Jurkat, Clone E6-1 (cell line): Measurements from ENCODE around the gene PLCG1.

Source experiments
- DNase-seq: peaks from one replicate; pipeline ENCODE4 v3.0.0-alpha.2; 2011; ENCODE audit warnings: low read depth, low spot score
- H3K4me3 ChIP-seq: 2 replicates; pipeline ENCODE4 v1.5.1; 2011; ENCODE audit warnings: mild to moderate bottlenecking, low read length, control low read depth, moderate library complexity

The PLCG1 gene

DNA sequence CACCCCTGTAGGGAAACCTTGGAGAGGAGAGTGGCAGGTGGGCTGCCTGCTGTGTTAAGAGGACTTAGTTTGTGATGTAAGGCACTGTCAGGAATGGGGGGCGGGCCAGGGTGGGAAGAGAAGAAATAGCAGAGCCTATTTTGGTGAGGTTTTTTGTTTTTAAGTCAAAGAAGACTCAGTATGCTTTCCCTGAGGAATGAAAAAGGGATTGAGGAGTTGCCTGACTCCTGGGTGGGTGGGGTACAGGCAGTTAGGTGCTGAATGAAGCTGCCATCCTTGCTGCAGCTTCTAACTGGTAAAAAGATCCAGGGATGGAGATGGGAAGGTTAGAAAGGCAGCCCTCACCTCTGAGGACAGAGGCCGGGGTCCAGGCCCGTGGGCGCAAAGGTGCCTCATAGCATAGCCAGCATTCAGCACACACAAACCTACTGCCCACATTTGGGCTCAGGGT is 37.9 kb downstream of the PLCG1 start:
- no peak overlapping the region for H3K4me3 ChIP-seq
- no peak for DNase-seq

DNA sequence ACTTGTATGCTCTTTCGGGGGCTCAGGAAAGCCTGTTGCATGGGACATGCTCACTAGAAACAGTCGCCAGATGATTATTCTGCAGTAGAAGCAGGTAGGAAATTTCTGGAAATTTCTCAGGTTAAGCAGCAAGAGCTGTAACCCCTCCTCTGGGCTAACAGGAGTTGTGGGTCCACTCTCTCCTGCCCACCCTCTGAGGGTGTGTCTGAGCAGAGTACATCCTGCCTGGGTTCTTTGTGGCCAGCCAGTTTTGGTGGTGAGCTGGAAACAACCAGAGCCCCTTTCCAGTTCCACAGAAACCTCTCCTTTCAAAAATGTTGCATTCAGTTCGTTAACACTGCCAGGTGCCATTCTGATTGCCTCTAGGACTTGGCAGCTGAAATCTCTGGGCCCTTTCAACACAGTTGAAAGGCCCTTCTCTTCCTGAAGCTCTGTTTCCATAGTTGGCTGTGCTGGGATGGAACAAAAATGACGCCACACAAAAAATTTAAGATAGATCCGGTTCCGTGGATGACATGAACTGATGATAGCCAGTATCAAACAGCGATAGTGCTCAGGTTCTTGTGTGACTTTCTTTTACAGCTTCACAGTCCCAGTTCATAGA is 38.5 kb downstream of the PLCG1 start:
- DNase-seq: no peak
- no peak overlapping the region for H3K4me3 ChIP-seq

DNA sequence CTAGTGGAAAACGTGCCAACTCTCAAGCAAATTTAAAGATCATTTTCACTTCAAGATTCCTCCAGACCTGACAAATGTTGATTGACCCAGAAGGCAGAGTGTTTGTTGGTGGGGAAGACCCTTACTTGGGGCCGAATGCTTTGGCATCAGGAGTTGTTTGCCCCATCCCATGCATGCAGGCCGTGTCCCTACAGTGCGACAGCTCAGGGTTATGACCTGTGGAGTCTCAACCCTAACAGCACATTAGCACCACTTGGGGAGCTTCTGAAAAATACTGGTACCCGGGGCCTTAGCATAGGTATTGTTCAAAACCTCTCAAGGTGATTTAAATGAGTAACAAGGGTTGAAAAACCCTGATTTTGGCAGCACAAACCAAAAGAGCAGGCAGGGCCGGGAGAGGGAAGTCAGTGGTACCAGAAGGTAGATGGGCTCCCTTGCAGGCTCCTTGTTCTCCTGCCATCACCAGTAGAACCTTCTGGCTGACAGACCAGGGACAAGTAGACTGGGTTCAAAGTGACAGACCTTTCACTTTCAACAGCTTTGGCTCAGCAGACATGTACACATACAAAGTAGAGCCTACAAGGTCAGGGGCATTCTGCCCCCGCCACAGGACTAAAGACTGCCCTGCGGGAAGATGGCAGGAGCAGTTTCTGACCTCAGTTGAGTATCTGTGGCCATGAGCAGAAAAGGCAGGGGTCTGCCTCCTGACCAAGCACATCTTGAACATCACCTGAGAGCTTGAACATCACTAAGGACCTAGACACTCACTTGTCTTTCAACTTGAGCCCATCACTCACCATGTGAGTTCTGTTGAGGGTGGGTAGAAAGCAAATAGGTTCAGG is 39.6 kb downstream of the PLCG1 start:
- DNase-seq: no peak

DNA sequence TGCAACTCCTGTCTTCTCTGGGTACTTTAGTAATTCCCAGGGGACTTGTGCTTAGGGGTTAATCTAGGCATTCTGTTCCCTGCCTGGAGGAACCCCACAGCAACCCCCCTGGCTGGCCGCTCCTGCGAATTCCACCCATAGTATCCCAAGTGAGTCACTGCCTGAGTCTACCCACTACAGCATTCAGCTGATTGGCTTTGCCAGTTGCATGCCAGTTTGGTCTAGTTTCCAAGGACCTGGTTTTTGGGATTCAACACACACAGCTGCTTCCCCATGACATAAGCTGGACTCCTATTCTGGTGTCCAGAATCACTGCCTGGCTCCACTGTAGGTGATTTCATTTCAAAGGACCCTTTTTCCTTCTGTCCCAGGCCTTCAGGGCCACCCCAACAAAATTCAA is 40.3 kb downstream of the PLCG1 start:
- no peak for DNase-seq
- H3K4me3 ChIP-seq: no peak overlapping the region

More for the DNA sequence above, 39.6 kb downstream of the PLCG1 start:
- no peak overlapping the region for H3K4me3 ChIP-seq

DNA sequence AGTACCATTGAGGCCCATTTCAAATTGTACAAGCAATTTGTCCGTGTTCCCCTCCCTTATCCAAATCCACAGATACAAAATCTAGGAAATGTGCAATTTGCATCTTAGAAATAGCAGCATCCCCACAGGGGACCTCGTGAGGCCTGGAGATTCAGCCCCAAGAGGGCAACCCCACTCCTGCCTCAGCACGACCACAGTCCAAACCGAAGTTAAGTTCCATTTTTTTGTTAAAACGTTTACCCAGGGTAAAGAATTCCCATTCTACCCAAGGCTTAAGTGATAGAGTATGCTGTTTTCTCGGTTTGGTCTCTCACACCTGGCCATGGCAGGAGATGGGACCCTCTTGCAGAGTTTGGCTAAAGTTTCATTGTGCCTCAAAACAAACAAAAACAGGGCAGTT is 41.2 kb downstream of the PLCG1 start:
- DNase-seq: no peak

DNA sequence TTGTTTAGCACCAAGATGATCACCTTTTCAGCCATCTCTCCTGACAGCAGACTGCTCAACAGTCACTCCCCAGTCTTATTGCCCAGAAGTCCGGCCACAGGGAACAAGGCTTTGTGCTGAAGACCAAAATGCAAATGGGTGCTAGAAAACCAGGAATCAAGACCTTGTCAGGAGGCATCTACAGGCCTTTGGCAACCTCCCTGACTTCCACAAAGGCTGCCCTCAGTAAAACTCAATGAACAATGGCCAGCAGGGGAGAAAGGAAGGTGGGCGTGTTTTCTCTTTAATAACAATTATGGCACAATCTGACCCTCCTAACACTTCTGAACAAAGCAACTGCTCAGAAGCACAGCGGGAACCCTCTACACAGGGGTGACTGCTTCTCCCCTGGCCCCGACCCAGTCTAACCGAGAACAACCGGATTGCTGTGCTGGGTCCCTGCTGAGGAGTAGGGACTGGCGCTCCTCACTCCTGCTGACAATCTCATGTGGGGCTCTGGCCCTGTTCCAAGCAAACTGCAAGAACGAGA is 41.6 kb downstream of the PLCG1 start:
- no peak overlapping the region for H3K4me3 ChIP-seq
- DNase-seq: no peak

More for the DNA sequence above, 41.2 kb downstream of the PLCG1 start:
- H3K4me3 ChIP-seq: no peak overlapping the region

DNA sequence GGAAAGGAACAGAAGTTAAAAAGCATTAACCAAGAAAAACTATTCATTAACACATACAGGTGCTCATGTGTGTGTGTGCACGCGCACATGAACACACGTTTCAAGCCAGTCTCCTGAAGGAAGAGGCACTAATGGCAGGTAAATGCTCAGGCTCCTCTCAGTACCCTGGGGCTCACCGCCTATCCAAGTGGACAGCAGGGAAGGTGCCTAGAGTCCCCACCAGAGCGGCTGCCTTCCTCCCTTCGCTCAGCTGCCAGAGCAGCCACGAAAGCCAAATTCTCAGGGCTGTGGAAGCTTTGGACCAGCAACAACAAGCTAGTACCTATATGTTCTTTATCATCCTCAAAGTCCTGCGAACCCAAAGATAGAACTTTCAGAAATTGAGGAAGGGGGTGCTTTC is 42.6 kb downstream of the PLCG1 start:
- DNase-seq: no peak
- H3K4me3 ChIP-seq: no peak overlapping the region

DNA sequence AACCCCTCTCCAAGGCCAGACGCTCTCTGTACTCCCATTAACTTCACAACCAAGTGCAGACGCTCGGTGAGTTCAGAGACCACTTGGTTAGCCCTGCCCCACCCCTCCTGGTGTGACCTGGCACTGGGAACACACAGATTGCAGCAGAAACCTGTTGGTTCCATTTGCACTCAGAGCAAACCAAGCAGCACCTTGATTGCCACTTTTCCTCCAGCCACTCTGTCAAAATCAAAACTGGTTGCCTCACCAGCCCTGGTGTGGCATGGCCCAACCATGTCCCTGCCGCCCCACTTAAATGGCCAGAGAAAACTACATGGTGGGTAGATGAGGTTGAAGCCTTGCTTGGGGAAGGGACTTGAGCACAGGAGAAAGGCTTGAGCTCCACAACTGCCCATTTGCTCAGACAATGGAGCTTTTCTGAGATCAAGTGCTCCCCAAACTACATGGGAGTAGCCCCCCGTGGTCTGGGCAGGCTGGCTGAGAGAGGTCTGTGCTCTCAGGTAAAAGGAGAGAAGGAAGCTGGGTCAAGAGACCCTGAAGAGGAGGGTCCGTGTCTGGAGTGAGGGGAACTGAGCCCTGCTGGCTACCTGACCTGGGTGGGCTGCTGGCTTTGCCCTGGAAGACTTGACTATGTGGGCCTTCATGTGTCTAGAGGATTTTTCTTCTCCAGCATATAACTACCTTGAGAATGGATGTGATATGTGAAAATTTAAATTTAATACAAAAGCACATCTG is 43.4 kb downstream of the PLCG1 start:
- no peak overlapping the region for H3K4me3 ChIP-seq
- no peak for DNase-seq

DNA sequence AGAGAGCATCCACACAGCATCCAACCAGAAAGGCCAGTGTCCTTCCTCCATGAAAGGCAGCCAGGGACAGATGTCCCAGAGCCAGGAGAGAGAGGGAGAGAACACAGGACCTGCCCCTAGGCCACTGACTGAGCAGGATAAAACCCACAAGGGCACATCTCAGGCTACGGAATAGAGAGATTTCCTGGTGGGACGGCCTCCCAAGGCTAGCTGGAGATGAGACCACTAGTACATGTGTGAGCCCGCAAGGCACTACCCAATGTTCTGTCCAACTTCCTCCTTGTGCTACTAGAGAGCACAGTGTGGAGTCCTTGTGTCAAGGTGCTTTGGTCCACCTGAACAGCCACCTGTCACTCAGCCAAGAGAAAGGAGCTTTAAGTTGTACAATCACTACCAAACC is 44.2 kb downstream of the PLCG1 start:
- H3K4me3 ChIP-seq: no peak overlapping the region
- no peak for DNase-seq

DNA sequence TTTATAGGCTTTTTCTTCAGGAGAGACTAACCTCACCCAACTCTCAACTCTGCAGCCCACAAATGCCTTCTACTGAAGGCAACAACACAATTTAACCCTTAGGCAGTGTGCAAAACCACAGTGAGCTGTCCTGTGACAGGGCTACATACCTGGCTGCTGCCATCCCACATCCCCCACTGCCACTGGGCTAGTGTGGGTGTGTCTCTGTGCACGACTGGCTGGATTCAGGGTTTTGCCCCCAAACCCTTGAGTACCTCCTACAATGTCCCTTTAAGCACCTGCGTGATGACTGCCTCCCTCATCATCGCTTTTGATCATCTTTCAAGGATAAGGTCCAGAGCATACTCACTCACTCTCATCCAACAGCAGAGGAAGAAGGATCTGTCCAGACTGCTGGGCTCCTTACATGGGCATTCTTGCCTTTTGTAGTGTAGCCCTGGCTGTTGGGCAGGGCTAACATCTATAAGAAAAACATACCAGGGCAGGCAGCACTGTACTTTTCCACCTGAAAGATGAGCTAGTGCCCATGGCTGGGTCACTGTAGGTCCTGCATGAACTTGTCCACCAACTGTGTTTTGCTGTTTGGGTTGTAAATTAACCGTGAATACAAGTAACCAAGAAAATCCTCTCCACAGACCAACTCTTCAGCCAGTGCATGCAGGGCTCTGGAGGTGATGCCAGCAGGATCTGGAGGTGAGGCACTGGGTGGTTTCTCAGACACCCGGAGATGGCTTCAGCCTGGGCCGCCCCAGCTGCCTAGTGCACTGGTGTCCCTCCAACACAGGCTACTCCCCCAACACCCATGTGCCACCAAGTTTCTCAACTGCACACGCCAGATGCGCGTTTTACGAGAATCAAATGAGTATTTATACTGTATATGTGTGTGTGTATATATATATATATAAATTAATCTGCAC is 45.2 kb downstream of the PLCG1 start:
- DNase-seq: no peak
- H3K4me3 ChIP-seq: no peak overlapping the region

DNA sequence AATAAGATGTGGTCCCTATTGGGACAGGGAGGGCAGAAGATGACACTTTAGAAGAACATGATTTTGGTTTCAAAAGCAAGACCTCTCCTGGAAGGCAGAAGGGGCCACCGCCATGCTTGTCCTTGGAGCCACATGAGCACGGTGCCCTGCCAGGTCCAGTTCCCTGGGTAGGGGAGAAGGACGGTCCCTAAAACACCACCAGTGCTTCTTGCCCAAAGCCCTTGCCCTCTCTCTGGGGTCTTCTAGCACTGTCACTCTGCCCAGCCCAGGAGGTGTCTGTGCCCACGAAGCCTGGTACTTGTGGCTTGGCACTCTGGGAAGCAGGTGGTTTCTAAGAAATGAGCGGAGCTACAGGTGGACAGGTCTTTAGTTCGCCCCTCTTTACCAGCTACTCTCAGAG is 46.0 kb downstream of the PLCG1 start:
- H3K4me3 ChIP-seq: no peak overlapping the region
- no peak for DNase-seq

DNA sequence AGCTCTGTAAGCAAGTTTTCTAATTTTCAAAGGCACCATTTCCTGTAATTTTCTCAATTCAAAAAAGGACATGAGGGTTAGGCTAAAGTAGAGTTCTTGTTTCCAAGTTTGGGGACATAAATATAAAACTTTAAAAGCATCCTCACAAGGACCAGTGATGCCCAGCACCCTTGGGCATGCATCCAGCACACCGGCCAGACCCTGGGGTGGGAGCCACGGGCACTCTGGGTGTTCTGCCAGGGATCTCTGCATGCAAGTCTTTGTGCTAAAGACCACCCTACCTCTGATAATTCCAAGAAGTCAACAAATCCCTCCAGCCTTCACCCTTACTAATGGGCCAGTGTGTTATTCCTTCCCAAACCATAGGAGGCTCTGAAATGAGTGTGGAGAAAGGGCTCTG is 46.5 kb downstream of the PLCG1 start:
- no peak for DNase-seq
- no peak overlapping the region for H3K4me3 ChIP-seq

DNA sequence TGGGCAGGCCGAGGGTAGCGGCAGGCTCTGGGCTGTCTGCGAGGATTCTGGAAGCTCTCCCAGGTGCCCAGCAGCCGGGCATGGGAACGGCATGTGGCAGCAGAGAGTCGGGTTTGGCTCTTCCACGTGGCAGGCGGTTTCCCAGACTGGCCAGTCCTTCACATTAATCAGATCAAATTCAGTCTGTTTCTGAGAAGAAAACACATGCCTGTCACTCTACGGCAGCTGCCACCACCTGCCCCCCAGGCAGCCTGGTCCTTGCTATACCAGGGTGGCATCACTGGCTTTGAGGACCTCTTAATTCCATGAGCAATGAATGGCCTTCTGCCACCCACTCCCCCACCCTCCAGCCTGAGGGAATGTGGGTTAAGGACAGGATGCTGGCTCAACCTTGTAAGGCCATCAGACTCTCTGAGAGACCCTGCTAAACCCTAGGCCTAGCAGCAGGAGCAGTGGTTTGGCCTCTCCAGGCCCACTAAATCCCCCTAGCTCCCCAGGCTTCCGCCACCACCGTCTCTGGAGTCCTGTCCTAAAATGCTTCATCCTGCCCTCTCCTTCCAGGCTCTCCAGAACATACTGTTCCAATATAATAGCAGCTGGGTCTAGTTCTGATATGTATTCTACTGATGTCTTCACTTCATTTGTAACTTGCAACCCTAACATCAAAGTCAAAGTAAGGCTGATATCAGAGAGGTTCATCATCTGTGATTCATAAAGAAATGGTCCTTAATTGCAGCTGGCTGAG is 47.8 kb downstream of the PLCG1 start:
- DNase-seq: no peak
- H3K4me3 ChIP-seq: no peak overlapping the region

DNA sequence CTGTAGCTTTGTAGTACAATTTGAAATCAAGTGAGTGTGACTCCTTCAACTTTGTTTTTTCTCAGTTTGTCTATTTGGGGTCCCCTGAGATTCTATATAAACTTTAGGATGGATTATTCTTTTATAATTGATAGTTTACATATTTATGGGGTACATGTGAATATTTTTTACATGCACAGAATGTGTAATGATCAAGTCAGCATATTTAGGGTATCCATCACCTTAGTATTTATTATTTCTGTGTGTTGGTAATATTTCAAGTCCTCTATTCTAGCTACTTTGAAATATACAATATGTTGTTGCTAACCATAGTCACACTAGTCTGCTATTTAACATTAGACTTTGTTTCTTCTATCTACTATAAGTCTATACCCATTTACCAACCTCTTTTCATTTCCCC is 50.3 kb downstream of the PLCG1 start:
- no peak overlapping the region for H3K4me3 ChIP-seq
- no peak for DNase-seq

DNA sequence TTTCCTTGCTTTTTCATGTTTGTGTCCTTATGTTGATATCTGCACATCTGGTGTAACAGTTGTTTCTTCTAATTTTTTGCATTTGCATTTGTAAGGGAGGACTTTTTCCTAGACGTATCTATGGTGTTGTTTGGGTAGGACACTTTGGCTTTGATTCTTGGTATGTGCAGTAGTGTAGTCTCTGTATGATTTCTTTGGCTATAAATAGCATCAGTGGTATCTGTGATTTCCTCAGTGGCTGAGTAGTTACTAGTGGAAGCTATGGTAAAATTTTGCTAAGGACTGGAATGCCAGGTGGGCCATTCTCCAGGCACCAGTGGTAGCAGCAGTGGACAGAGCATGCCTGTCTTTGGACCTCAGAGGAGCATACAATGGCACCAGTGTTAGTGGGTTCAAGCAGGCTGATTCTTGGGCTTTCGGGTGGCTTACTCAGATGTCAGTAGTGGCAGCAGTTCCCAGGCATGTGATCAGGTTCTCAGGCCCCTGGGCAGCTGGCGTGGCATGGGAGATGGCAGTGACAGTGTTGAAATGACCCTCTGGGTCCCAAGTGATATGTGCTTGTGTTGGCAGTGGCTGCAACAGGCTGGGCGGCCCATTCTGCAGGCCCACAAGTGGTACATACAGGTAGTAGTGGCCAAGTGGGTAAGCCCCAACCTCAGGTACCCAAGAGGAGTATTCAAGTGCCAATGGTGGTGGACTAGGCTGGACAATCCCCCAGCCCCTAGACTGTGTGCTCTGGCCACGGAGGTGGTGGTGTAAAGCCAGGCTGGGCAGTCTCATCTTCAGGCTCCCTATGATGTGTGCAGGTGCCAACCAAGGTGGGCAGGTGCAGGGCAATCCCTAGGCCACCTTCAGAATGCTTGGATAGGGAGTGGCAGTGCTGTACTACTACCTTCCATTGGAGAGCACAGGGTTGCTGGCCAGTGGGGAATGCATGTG is 54.5 kb downstream of the PLCG1 start:
- H3K4me3 ChIP-seq: no peak overlapping the region
- no peak for DNase-seq

DNA sequence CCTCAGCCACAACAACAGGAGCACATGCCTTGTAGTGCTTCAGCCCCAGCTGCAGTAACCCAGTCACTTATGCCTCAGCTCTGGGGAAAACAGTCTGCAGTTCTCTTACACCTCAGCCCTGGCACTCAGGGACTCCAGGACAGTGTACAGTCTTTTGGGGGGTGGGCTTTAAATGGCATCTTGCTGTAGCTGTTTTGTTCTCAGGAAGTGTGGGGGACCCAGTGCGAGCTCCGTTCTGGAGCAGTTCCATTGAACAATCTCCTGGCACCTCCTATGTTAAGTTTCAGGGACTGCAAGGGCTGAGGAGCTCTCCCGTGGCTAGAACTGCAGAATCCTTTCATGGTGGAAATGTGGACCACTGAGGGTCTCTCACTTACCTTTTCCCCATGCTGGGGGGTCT is 55.2 kb downstream of the PLCG1 start:
- no peak overlapping the region for H3K4me3 ChIP-seq
- no peak for DNase-seq

DNA sequence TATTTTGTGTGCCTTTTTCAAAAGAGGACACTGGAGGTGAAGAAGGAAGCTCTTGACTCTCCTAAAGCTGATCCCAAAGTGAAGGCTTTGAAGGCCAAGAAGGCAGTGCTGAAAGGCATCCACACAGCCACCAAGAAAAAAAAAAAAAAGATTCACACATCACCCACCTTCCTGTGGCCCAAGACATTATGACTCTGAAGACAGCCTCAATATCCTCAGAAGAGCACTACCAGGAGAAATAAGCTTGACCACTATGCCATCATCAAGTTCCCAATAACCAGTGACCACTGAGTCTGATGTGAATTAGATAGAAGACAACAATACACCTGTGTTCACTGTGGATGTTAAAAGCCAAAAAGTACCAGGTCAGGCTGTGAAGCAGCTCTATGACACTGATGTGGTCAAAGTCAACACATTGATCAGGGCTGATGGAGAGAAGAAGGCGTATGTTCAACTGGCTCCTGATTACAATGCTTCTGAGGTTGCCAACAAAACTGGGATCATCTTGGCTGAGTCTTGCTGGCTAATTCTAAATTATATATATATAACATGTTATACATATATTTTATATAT is 59.4 kb downstream of the PLCG1 start:
- H3K4me3 ChIP-seq: no peak overlapping the region
- DNase-seq: no peak
